Upper lobe of left lung (tissue), 6 donors: ENCODE data around the gene GGNBP2. TPM values are rescaled to one million over a fixed set of nuclear protein-coding genes. Genes with fewer than 3 reads are reported as not detected.
"Not testable (repeated sequence)": the region's sequence is repeated elsewhere in the genome, so short reads cannot be mapped to it uniquely, and the experiment has no call there.

Experiments used
- ATAC-seq, 2 donors: fragments of 200-7000 bp; cut with Tn5 transposase; one replicate each; pipeline ENCODE4 v1.9.1; 2022; ENCODE audit warnings: mild to moderate bottlenecking in 2 of 2, moderate library complexity in 2 of 2; ENCODE audit not compliant: low FRiP score in 2 of 2
- DNase-seq, 2 donors: peaks; one replicate each; pipeline ENCODE4 v3.0.0-alpha.2; 2019 to 2020
- H3K27ac ChIP-seq, 4 donors: fragments of 200-600 bp; sonication (generic); one replicate each; pipeline ENCODE4 v1.5.1; 2016 to 2019
- H3K27me3 ChIP-seq, 4 donors: fragments of 200-600 bp; sonication (generic); one replicate each; pipeline ENCODE4 v1.5.1; 2017 to 2019
- H3K36me3 ChIP-seq, 4 donors: fragments of 200-600 bp; sonication (generic); one replicate each; pipeline ENCODE4 v1.5.1; 2016 to 2019
- H3K4me1 ChIP-seq, 4 donors: fragments of 200-600 bp; sonication (generic); one replicate each; pipeline ENCODE4 v1.5.1; 2018 to 2019
- H3K4me3 ChIP-seq, 4 donors: fragments of 200-600 bp; sonication (generic); one replicate each; pipeline ENCODE4 v1.5.1; 2017 to 2019; ENCODE audit warnings: mild to moderate bottlenecking in 2 of 4, moderate library complexity in 1 of 4
- H3K9me3 ChIP-seq, 4 donors: fragments of 200-600 bp; sonication (generic); one replicate each; pipeline ENCODE4 v1.5.1; 2018 to 2019
- EP300 ChIP-seq, 4 donors: sonication (generic); formaldehyde crosslinking; IDR thresholded peaks; one replicate each; pipeline ENCODE4 v1.5.1; 2017; ENCODE audit warnings: antibody characterized with exemption in 4 of 4, control low read depth in 2 of 4
- POLR2A ChIP-seq, 4 donors: fragments of 450-650 bp; IDR thresholded peaks; one replicate each; pipeline ENCODE4 v1.5.1; 2016 to 2017; ENCODE audit warnings: antibody characterized with exemption in 4 of 4, mild to moderate bottlenecking in 2 of 4
- POLR2AphosphoS5 ChIP-seq, 2 donors: sonication (generic); formaldehyde crosslinking; IDR thresholded peaks; one replicate each; pipeline ENCODE4 v1.5.1; 2017; ENCODE audit warnings: antibody characterized with exemption in 2 of 2
- WGBS, 2 donors: methylation state at CpG; one replicate each; pipeline ENCODE4 v1.1.5; 2017 to 2018; 5-methylcytosine and 5-hydroxymethylcytosine counted together
- total RNA-seq, 6 donors: library from RNA; depleted of rRNA in 4 of 6; stranded (reverse); fragments of >200 nt in 4 of 6; gene quantifications; one replicate each; pipeline versions ENCODE4 v1.1.0 to v1.2.1, GENCODE V29; 2016 to 2021
- TF ChIP-seq, protein P1 (sequence below), 6 experiments: fragments of 450-650 bp in 4 of 6; fragments of 200-600 bp in 2 of 6; sonication (generic) in 2 of 6; IDR thresholded peaks; one replicate each; pipeline ENCODE4 v1.5.1; 2016 to 2019; ENCODE audit warnings: antibody characterized with exemption in 6 of 6
- donor health status: DM: no; HTN: no; CAD: no; lungs with moderate emphysema.
- donor health status: DM: no; HTN: yes; CAD: no; lungs with severe emphysema.

The GGNBP2 gene
- total RNA-seq, 6 donors from 2014 or later = 36.8 to 101 (median 70.0) TPM

- ATAC-seq (no peak), DNase-seq (no peak)
- 9 to 13% methylated on average over 10 of the region's 10 CpGs for WGBS, 2 donors
- Histone ChIP-seq H3K4me1 (peaks cover 18 to 30% (median 22%) of the 10 kb centered on the region in 4 donors), H3K27ac (peak overlapping the region; percentile 77 to 89 (median 85)), H3K9me3 (no peaks in the 10 kb centered on the region), H3K36me3 (no peaks in the 10 kb centered on the region), H3K4me3 (peak overlapping the region; percentile 25 to 100 (median 88)), H3K27me3 (no peaks in the 10 kb centered on the region)
- TF ChIP-seq, protein P1, sequence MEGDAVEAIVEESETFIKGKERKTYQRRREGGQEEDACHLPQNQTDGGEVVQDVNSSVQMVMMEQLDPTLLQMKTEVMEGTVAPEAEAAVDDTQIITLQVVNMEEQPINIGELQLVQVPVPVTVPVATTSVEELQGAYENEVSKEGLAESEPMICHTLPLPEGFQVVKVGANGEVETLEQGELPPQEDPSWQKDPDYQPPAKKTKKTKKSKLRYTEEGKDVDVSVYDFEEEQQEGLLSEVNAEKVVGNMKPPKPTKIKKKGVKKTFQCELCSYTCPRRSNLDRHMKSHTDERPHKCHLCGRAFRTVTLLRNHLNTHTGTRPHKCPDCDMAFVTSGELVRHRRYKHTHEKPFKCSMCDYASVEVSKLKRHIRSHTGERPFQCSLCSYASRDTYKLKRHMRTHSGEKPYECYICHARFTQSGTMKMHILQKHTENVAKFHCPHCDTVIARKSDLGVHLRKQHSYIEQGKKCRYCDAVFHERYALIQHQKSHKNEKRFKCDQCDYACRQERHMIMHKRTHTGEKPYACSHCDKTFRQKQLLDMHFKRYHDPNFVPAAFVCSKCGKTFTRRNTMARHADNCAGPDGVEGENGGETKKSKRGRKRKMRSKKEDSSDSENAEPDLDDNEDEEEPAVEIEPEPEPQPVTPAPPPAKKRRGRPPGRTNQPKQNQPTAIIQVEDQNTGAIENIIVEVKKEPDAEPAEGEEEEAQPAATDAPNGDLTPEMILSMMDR (IDR thresholded peaks at IDR 0.05) = peak in 1 of 6 experiments; percentile 3
- TF ChIP-seq POLR2A (IDR thresholded peaks at IDR 0.05) = no peak
These were observed 56.2 kb downstream of the GGNBP2 start for GRCh38 chr17:36600936-36601302.

GRCh38 chr17:36601303-36602029 lies 56.7 kb downstream of the GGNBP2 start, which contains the start of gene MRM1:
MRM1 (plus strand) TSS chr17:36601583; CDS start chr17:36601811, 228 bp downstream.
- Histone ChIP-seq H3K4me1 (peaks cover 18 to 30% (median 22%) of the 10 kb centered on the region in 4 donors), H3K9me3 (no peaks in the 10 kb centered on the region), H3K4me3 (peak within 1 kb of the TSS; percentile 82 to 100 (median 96)), H3K36me3 (no peaks in the 10 kb centered on the region), H3K27me3 (no peaks in the 10 kb centered on the region), H3K27ac (peak within 1 kb of the TSS; percentile 77 to 89 (median 85))
- TF ChIP-seq EP300 (IDR thresholded peaks at IDR 0.05) (peak in 1 of 4 donors; percentile 21), POLR2AphosphoS5 (IDR thresholded peaks at IDR 0.05) (peak; percentile 63 to 85), POLR2A (IDR thresholded peaks at IDR 0.05) (peak in 3 of 4 donors; percentile 59 to 83 (median 70))
- TF ChIP-seq, protein P1 (IDR thresholded peaks at IDR 0.05) = peak in 4 of 6 experiments; percentile 7 to 46 (median 32)
- ATAC-seq = peak; percentile 96
- WGBS, 2 donors = 0% methylated on average over 10 to 31 of the region's 60 CpGs
- peak; percentile 96 for DNase-seq

GRCh38 chr17:36602030-36602748 lies 57.5 kb downstream of the GGNBP2 start:
- Histone ChIP-seq H3K4me1 (peaks cover 18 to 30% (median 22%) of the 10 kb centered on the region in 4 donors), H3K4me3 (peak overlapping the region; percentile 82 to 100 (median 96)), H3K9me3 (no peaks in the 10 kb centered on the region), H3K27me3 (no peaks in the 10 kb centered on the region), H3K36me3 (no peaks in the 10 kb centered on the region), H3K27ac (peak overlapping the region; percentile 77 to 89 (median 85))
- 4 to 7% methylated on average over 13 to 33 of the region's 38 CpGs for WGBS, 2 donors
- peak; percentile 0 to 18 for ATAC-seq
- DNase-seq = no peak
- TF ChIP-seq, protein P1 (IDR thresholded peaks at IDR 0.05) = no peak
- TF ChIP-seq POLR2AphosphoS5 (IDR thresholded peaks at IDR 0.05) (no peak), EP300 (IDR thresholded peaks at IDR 0.05) (no peak), POLR2A (IDR thresholded peaks at IDR 0.05) (no peak)

GRCh38 chr17:36602924-36603384 lies 58.2 kb downstream of the GGNBP2 start:
- 6 to 8% methylated on average over 5 of the region's 5 CpGs for WGBS, 2 donors
- no peaks in the 10 kb centered on the region for H3K36me3 ChIP-seq
- ATAC-seq = peak in 1 of 2 donors; percentile 57

GRCh38 chr17:36605028-36605427 lies 60.3 kb downstream of the GGNBP2 start:
- ATAC-seq, H3K36me3 ChIP-seq, DNase-seq, H3K27me3 ChIP-seq, H3K27ac ChIP-seq, H3K4me3 ChIP-seq, H3K9me3 ChIP-seq: not testable (repeated sequence)
- peaks cover 21 to 41% (median 23%) of the 10 kb centered on the region in 4 donors for H3K4me1 ChIP-seq
- 97 to 100% methylated on average over 5 of the region's 5 CpGs for WGBS, 2 donors

More at GRCh38 chr17:36602924-36603384, 58.2 kb downstream of the GGNBP2 start:
- no peaks in the 10 kb centered on the region for H3K27me3 ChIP-seq
- no peaks in the 10 kb centered on the region for H3K9me3 ChIP-seq
- DNase-seq = peak in 1 of 2 donors; percentile 33
- H3K27ac ChIP-seq = no peak overlapping the region
- TF ChIP-seq POLR2AphosphoS5 (IDR thresholded peaks at IDR 0.05) (no peak), EP300 (IDR thresholded peaks at IDR 0.05) (no peak)
- TF ChIP-seq, protein P1 (IDR thresholded peaks at IDR 0.05) = peak; percentile 50 to 79 (median 60)
- peak overlapping the region; percentile 8 to 100 (median 88) for H3K4me3 ChIP-seq
- H3K4me1 ChIP-seq = peaks cover 18 to 30% (median 22%) of the 10 kb centered on the region in 4 donors
